HG03342 (cell line): ENCODE data around the gene PTPN13.

Experiments
- ATAC-seq: cut with Tn5 transposase; IDR thresholded peaks from one replicate; pipeline ENCODE4 v1.9.1; 2021; ENCODE audit warnings: mild to moderate bottlenecking, moderate library complexity; ENCODE audit not compliant: unreplicated experiment

The PTPN13 gene

DNA sequence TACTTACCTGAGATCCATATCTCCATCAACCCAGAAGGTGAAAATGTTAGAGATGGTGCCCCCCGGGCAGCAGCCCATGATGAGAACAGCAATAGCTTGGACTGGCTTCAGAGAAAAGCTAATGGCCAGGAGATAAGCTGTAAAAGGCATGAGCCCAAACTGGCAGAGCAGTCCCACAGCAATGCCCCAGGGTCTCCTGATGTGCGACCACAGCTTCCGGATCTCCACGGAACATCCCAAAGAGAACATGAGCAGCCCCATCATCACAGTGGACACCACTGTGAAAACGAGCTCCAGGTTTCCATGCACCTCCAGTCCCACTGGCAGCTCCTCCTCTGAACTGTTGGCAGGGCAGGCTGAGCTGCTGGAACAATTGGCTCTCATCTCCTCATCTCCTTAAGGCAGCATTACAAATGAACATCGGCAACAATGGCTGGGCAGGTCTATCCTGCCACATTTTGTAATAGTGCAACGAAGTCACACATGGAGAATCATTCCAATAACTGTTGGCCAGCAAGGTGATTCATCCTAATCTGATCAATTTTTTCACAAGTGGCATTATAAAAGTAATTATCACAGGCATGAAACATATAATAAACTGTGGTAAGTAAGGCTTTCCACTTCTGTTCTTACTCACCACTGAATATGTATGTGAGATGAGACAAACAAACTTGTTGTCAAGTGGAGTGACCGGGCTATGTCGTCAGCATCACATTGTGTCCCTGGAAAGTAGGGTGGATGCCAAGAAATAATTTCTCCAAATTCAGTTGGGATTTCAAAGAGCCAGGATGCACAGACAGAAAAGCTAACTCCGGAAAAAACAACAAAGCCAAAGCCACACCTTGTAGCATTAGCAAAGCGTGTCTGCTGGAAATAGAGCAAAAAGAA lies 254.9 kb downstream of the PTPN13 start, which contains the start of gene SLC10A6:
Gene SLC10A6, minus strand, starts transcription at position 653 of the 888 bp plus-strand sequence. Its CDS starts 269 bp downstream, at position 384.
- ATAC-seq, result no peak

DNA sequence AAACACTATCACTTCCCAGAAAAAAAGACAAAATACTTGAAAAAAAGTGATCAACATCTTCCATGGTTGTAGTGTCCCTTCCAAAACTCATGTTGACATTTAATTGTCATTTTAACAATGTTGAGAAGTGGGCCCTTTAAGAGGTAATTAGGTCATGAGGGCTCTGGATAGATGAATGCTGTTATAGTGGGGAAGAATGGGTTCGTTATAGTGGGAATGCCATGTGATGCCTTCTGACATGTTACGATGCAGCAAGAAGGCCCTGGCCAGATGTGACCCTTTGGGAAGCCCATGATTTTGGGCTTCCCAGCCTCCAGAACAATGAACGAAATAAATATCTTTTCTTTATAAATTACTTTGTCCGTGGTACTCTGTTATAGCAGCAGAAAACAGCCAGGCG lies 259.1 kb downstream of the PTPN13 start:
- no peak for ATAC-seq

DNA sequence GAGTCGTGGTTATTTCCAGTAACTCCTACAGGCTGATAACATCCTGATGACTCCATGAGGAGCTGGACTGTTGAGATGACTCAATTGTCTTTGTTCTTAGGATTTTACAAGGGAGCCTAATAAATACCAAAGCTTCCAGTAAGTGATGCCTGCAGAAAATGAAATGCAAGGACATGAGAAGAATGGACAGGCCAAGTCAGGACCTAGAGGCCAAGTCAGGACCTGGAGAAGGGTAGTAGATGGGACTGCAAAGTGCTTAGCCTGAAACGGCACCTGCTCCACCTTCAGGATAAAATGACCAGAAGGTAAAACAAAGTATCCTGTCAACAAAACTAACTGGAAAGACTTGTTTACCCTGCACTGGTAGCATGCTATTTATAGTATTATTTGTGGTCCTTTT lies 261.5 kb downstream of the PTPN13 start:
- no peak for ATAC-seq

DNA sequence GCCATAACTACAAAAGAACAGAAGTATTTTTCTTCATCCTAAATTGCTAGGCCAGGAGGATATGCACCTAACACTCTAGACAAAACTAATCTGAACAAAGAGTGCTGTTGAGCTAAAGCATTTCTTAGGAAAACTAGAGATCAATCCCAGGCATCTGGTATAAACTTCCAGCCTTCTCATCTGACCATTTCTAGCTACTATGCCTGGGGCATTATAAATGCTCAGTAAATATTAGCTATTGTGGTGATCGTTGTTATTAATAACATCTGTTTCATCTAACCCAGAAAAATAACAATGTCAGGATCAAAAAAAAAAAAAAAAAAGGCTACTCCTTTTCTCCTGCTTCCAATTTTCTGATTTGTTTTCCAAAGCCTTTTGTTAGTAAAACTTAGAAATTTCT lies 262.8 kb downstream of the PTPN13 start:
- ATAC-seq, result no peak

DNA sequence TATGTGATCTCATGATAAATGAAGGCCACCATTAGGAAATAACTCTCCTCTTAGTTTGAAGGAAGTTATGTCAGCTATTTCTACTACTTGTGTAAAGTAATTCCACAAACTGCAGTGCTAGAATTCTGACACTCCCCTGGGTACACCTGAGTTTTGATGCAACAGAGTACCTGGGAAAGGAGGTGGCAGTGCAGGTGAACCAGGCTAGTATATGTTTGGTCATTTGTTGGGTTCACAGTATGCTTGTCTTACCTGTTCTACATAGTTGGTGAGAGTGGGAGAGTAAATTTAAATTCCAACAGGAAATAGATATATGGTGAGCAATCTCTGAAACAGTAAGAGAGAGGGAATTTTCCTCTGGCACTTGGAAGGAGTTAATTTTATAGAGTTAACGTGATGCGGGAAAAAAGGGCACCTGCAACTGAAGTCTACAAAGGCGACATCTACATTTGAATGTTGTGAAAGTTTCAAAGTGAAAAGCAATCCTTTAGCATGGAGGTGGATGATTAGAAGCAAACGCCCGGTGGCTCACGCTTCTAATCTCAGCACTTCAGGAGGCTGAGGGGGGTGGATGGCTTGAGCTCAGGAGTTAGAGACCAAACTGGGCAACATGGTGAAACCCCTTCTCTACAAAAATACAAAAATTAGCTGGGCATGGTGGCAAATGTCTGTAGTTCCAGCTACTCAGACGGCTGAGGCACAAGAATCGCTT lies 263.4 kb downstream of the PTPN13 start:
- ATAC-seq, result no peak
